Neural cell (in vitro differentiated cells): ENCODE data around the gene TMEM131L. TPM values are rescaled to one million over a fixed set of nuclear protein-coding genes. Genes with fewer than 3 reads are reported as not detected.

ENCODE experiments used
- H2AFZ ChIP-seq: fragments of 200-600, 300-800 bp; sonication (generic), shearing (Covaris generic); 2 replicates; pipeline ENCODE4 v1.6.0; 2014; ENCODE audit warnings: low read depth, mild to moderate bottlenecking, antibody characterized with exemption, low read length, moderate library complexity
- H3F3A ChIP-seq: fragments of 200-600 bp; shearing (Covaris generic); 2 replicates; pipeline ENCODE4 v1.6.1; 2016; ENCODE audit warnings: mild to moderate bottlenecking, moderate library complexity, mixed read lengths, antibody characterized with exemption, low read length; ENCODE audit not compliant: insufficient read depth, poor library complexity, severe bottlenecking
- H3K27ac ChIP-seq: fragments of 200-600, 300-800 bp; sonication (generic), shearing (Covaris generic); 2 replicates; pipeline ENCODE4 v1.5.1; 2014; ENCODE audit warnings: mild to moderate bottlenecking, low read length, moderate library complexity
- H3K27me3 ChIP-seq: fragments of 300-800, 200-600 bp; sonication (generic), shearing (Covaris generic); 2 replicates; pipeline ENCODE4 v1.6.0; 2014; ENCODE audit warnings: mild to moderate bottlenecking, low read depth, low read length, moderate library complexity; ENCODE audit not compliant: insufficient read depth
- H3K36me3 ChIP-seq: fragments of 300-800, 200-600 bp; sonication (generic), shearing (Covaris generic); 2 replicates; pipeline ENCODE4 v1.5.1; 2014; ENCODE audit warnings: mild to moderate bottlenecking, antibody characterized with exemption, low read length, moderate library complexity; ENCODE audit not compliant: insufficient read depth
- H3K4me2 ChIP-seq: fragments of 300-800, 200-600 bp; sonication (generic), shearing (Covaris generic); 2 replicates; pipeline ENCODE4 v1.6.0; 2014; ENCODE audit warnings: mild to moderate bottlenecking, low read length
- H3K4me3 ChIP-seq: fragments of 300-800, 200-600 bp; sonication (generic), shearing (Covaris generic); 2 replicates; pipeline ENCODE4 v1.5.1; 2014; ENCODE audit warnings: mild to moderate bottlenecking, low read length, moderate library complexity
- H3K79me2 ChIP-seq: fragments of 200-600 bp; shearing (Covaris generic); replicated peaks from 2 replicates; pipeline ENCODE4 v1.6.0; 2014; ENCODE audit warnings: mild to moderate bottlenecking, low read length, moderate library complexity; ENCODE audit not compliant: insufficient read depth
- H3K9ac ChIP-seq: fragments of 300-800, 200-600 bp; sonication (generic), shearing (Covaris generic); 2 replicates; pipeline ENCODE4 v1.6.1; 2016; ENCODE audit warnings: mild to moderate bottlenecking, low read length, mixed read lengths
- H3K9me2 ChIP-seq: fragments of 200-600 bp; shearing (Covaris generic); 2 replicates; pipeline ENCODE4 v1.6.1; 2016; ENCODE audit warnings: mild to moderate bottlenecking, low read length, mixed read lengths; ENCODE audit not compliant: insufficient read depth
- H3K9me3 ChIP-seq: fragments of 200-600, 300-800 bp; sonication (generic), shearing (Covaris generic); 2 replicates; pipeline ENCODE4 v1.6.1; 2016; ENCODE audit warnings: mild to moderate bottlenecking, mixed run types, low read length, moderate library complexity, mixed read lengths
- H4K20me1 ChIP-seq: fragments of 200-600 bp; shearing (Covaris generic); 2 replicates; pipeline ENCODE4 v1.6.1; 2016; ENCODE audit warnings: mild to moderate bottlenecking, mixed run types; ENCODE audit not compliant: insufficient read depth
- EP300 ChIP-seq: fragments of 450-650 bp; conservative IDR thresholded peaks from 2 replicates; pipeline ENCODE4 v1.6.1; 2014; ENCODE audit warnings: antibody characterized with exemption, mild to moderate bottlenecking, moderate library complexity; ENCODE audit not compliant: poor library complexity, severe bottlenecking
- EZH2 ChIP-seq: fragments of 200-600, 300-800 bp; shearing (Covaris generic), sonication (generic); IDR thresholded peaks from 2 replicates; pipeline ENCODE4 v1.6.1; 2014; ENCODE audit warnings: antibody characterized with exemption, low read length, borderline replicate concordance, mild to moderate bottlenecking; ENCODE audit not compliant: insufficient read depth, poor library complexity, severe bottlenecking
- MXI1 ChIP-seq: fragments of 450-650 bp; conservative IDR thresholded peaks from 2 replicates; pipeline ENCODE4 v1.6.1; 2014; ENCODE audit warnings: antibody characterized with exemption, mild to moderate bottlenecking; ENCODE audit not compliant: poor library complexity, severe bottlenecking
- POLR2AphosphoS5 ChIP-seq: IDR thresholded peaks from 2 replicates; pipeline ENCODE4 v1.6.1; 2012
- RAD21 ChIP-seq: fragments of 450-650 bp; conservative IDR thresholded peaks from 2 replicates; pipeline ENCODE4 v1.6.1; 2014; ENCODE audit warnings: antibody characterized with exemption, mild to moderate bottlenecking, moderate library complexity
- SMC3 ChIP-seq: fragments of 450-650 bp; conservative IDR thresholded peaks from 2 replicates; pipeline ENCODE4 v1.6.1; 2014; ENCODE audit warnings: antibody characterized with exemption, mild to moderate bottlenecking, moderate library complexity; ENCODE audit not compliant: poor library complexity
- TAF1 ChIP-seq: IDR thresholded peaks from 2 replicates; pipeline ENCODE4 v1.6.1; 2012; ENCODE audit warnings: low read depth
- polyA plus RNA-seq: library from polyadenylated mRNA; depleted of rRNA; stranded (reverse); fragments of >200 nt; gene quantifications from 2 replicates; pipeline ENCODE4 v1.2.3, GENCODE V29; 2014
- TF ChIP-seq, protein P1 (sequence below): fragments of 450-650 bp; IDR thresholded peaks from 2 replicates; pipeline ENCODE4 v1.5.1; 2014; ENCODE audit warnings: antibody characterized with exemption, mild to moderate bottlenecking, moderate library complexity; ENCODE audit not compliant: poor library complexity, severe bottlenecking
- TF ChIP-seq, protein P2 (sequence below): IDR thresholded peaks from 2 replicates; pipeline ENCODE4 v1.6.1; 2012; ENCODE audit warnings: borderline replicate concordance

TMEM131L gene
- polyA plus RNA-seq, 1 donor from 2014 or later: 11.1 TPM

- no peaks in the 10 kb centered on the region for H3K9me3 ChIP-seq
- H3K79me2 ChIP-seq: peaks cover 23% of the 10 kb centered on the region
- H3K27me3 ChIP-seq: no peaks in the 10 kb centered on the region
- no peak overlapping the region for H3K4me2 ChIP-seq
- H3F3A ChIP-seq: no peaks in the 10 kb centered on the region
- TF ChIP-seq EZH2: no peak
- TF ChIP-seq, protein P1, sequence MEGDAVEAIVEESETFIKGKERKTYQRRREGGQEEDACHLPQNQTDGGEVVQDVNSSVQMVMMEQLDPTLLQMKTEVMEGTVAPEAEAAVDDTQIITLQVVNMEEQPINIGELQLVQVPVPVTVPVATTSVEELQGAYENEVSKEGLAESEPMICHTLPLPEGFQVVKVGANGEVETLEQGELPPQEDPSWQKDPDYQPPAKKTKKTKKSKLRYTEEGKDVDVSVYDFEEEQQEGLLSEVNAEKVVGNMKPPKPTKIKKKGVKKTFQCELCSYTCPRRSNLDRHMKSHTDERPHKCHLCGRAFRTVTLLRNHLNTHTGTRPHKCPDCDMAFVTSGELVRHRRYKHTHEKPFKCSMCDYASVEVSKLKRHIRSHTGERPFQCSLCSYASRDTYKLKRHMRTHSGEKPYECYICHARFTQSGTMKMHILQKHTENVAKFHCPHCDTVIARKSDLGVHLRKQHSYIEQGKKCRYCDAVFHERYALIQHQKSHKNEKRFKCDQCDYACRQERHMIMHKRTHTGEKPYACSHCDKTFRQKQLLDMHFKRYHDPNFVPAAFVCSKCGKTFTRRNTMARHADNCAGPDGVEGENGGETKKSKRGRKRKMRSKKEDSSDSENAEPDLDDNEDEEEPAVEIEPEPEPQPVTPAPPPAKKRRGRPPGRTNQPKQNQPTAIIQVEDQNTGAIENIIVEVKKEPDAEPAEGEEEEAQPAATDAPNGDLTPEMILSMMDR: no peak
- no peak for TF ChIP-seq TAF1
- TF ChIP-seq POLR2AphosphoS5: no peak
- TF ChIP-seq MXI1: no peak
- TF ChIP-seq RAD21: no peak
- TF ChIP-seq, protein P2, sequence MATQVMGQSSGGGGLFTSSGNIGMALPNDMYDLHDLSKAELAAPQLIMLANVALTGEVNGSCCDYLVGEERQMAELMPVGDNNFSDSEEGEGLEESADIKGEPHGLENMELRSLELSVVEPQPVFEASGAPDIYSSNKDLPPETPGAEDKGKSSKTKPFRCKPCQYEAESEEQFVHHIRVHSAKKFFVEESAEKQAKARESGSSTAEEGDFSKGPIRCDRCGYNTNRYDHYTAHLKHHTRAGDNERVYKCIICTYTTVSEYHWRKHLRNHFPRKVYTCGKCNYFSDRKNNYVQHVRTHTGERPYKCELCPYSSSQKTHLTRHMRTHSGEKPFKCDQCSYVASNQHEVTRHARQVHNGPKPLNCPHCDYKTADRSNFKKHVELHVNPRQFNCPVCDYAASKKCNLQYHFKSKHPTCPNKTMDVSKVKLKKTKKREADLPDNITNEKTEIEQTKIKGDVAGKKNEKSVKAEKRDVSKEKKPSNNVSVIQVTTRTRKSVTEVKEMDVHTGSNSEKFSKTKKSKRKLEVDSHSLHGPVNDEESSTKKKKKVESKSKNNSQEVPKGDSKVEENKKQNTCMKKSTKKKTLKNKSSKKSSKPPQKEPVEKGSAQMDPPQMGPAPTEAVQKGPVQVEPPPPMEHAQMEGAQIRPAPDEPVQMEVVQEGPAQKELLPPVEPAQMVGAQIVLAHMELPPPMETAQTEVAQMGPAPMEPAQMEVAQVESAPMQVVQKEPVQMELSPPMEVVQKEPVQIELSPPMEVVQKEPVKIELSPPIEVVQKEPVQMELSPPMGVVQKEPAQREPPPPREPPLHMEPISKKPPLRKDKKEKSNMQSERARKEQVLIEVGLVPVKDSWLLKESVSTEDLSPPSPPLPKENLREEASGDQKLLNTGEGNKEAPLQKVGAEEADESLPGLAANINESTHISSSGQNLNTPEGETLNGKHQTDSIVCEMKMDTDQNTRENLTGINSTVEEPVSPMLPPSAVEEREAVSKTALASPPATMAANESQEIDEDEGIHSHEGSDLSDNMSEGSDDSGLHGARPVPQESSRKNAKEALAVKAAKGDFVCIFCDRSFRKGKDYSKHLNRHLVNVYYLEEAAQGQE: no peak
- TF ChIP-seq SMC3: no peak
- TF ChIP-seq EP300: no peak
- no peak overlapping the region for H3K9ac ChIP-seq
- H3K27ac ChIP-seq: no peak overlapping the region
- no peak overlapping the region for H2AFZ ChIP-seq
- no peaks in the 10 kb centered on the region for H3K9me2 ChIP-seq
- peaks cover 3% of the 10 kb centered on the region for H3K36me3 ChIP-seq
- H3K4me3 ChIP-seq: no peak overlapping the region
- no peaks in the 10 kb centered on the region for H4K20me1 ChIP-seq
These were observed 44.9 kb downstream of the TMEM131L start for GRCh38 chr4:153511104-153511503.

DNA sequence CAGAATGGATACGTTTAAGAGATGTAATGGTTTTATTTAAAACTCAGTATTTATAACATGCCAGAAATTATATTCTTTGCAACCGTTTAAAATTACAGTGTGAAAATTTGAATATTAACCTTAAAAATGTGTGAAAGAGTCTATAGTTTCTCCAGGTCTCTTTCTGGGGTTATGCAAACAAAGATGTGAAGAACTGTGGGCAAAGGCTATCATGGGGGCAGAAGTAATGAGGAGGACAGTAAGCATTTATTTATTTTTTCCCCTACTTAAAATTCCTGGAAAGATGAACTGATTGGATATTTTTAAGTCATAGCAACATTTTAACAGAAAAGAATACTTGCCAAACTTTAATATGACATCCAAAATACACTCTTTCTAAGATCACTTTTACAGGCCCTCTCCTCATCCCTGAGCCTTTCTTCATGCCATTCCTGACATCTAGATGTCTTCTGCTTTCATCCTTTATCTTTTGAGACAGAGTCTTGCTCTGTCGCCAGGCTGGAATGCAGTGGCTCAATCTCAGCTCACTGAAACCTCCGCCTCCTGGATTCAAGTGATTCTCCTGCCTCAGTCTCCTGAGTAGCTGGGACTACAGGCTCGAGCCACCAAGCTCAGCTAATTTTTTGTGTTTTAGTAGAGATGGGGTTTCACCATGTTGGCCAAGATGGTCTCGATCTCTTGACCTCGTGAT is 46.1 kb downstream of the TMEM131L start:
- H3K4me2 ChIP-seq: no peak overlapping the region

More for the DNA sequence above, 46.1 kb downstream of the TMEM131L start:
- peaks cover 34% of the 10 kb centered on the region for H3K79me2 ChIP-seq
- H3K9ac ChIP-seq: no peak overlapping the region
- no peaks in the 10 kb centered on the region for H3K9me3 ChIP-seq
- no peaks in the 10 kb centered on the region for H4K20me1 ChIP-seq
- no peak overlapping the region for H2AFZ ChIP-seq
- H3K4me3 ChIP-seq: no peak overlapping the region
- no peaks in the 10 kb centered on the region for H3K27me3 ChIP-seq
- peaks cover 3% of the 10 kb centered on the region for H3K36me3 ChIP-seq
- TF ChIP-seq POLR2AphosphoS5: no peak
- TF ChIP-seq, protein P1: no peak
- H3F3A ChIP-seq: no peaks in the 10 kb centered on the region
- H3K27ac ChIP-seq: no peak overlapping the region
- no peaks in the 10 kb centered on the region for H3K9me2 ChIP-seq
